ENCODE data around the gene STX18.
"Not testable (repeated sequence)": the region's sequence is repeated elsewhere in the genome, so short reads cannot be mapped to it uniquely, and the experiment has no call there.

DNA sequence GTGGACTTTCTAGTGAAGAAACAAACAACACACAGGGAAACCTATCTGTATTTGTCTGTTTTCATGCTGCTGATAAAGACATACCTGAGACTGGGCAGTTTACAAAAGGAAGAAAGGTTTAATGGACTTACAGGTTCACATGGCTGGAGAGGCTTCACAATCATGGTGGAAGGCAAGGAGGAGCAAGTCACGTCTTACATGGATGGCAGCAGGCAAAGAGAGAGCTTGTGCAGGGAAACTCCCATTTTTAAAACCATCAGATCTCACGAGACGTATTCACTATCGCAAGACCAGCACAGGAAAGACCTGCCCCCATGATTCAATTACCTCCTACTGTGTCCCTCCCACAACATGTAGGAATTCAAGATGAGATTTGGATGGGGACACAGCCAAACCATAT lies 28.0 kb upstream of the STX18 start:
- TF ChIP-seq, protein P1, sequence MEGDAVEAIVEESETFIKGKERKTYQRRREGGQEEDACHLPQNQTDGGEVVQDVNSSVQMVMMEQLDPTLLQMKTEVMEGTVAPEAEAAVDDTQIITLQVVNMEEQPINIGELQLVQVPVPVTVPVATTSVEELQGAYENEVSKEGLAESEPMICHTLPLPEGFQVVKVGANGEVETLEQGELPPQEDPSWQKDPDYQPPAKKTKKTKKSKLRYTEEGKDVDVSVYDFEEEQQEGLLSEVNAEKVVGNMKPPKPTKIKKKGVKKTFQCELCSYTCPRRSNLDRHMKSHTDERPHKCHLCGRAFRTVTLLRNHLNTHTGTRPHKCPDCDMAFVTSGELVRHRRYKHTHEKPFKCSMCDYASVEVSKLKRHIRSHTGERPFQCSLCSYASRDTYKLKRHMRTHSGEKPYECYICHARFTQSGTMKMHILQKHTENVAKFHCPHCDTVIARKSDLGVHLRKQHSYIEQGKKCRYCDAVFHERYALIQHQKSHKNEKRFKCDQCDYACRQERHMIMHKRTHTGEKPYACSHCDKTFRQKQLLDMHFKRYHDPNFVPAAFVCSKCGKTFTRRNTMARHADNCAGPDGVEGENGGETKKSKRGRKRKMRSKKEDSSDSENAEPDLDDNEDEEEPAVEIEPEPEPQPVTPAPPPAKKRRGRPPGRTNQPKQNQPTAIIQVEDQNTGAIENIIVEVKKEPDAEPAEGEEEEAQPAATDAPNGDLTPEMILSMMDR (IDR thresholded peaks at IDR 0.05): not testable (repeated sequence)
- not testable (repeated sequence) for TF ChIP-seq POLR2A (IDR thresholded peaks at IDR 0.05)

Data from thyroid gland (tissue), 4 donors.